H1 (cell line): ENCODE measurements around the gene FCRLB. TPM values are rescaled to one million over a fixed set of nuclear protein-coding genes. Genes with fewer than 3 reads are reported as not detected.

ENCODE experiments used
- CTCF ChIA-PET: fragments of 300-600 bp; sonication (Branson Sonifier 250); formaldehyde crosslinking; loops from one replicate; lab custom pipeline; 2021; ENCODE audit not compliant: partially characterized antibody; lab: Charles Lee
- POLR2A ChIA-PET: fragments of 300-600 bp; sonication (Branson Sonifier 250); formaldehyde crosslinking; loops from one replicate; lab custom pipeline; 2021; ENCODE audit warnings: inconsistent platforms; ENCODE audit not compliant: partially characterized antibody; lab: Charles Lee
- DNase-seq, 2 experiments: peaks; one replicate each; pipeline versions ENCODE4 v3.0.0 to v3.0.0-alpha.2; 2010 to 2022; ENCODE audit warnings: low spot score in 2 of 2, low read depth in 1 of 2, mixed read lengths in 1 of 2
- FAIRE-seq: peaks from 2 replicates; lab custom pipeline; 2011; peaks lifted over from hg19 to GRCh38; lab: Jason Lieb, UNC
- H2AFZ ChIP-seq: 2 replicates; pipeline ENCODE4 v1.8.1; 2012; ENCODE audit warnings: low read length, inconsistent platforms
- H2AK5ac ChIP-seq: 2 replicates; pipeline ENCODE4 v1.6.1; 2013; ENCODE audit warnings: low read depth, low read length
- H2BK120ac ChIP-seq: replicated peaks from 2 replicates; pipeline ENCODE3; 2013; ENCODE audit warnings: low read depth, low read length, inconsistent platforms
- H2BK12ac ChIP-seq: 2 replicates; pipeline ENCODE4 v1.6.1; 2013; ENCODE audit warnings: low read depth, low read length
- H2BK15ac ChIP-seq: 2 replicates; pipeline ENCODE4 v1.6.1; 2013; ENCODE audit warnings: low read length
- H2BK20ac ChIP-seq: 2 replicates; pipeline ENCODE4 v1.6.1; 2013; ENCODE audit warnings: low read length
- H2BK5ac ChIP-seq: 2 replicates; pipeline ENCODE4 v1.6.1; 2013; ENCODE audit warnings: low read depth, low read length
- H3K14ac ChIP-seq: 2 replicates; pipeline ENCODE4 v1.6.1; 2013; ENCODE audit warnings: inconsistent platforms; ENCODE audit not compliant: insufficient read length
- H3K18ac ChIP-seq: 2 replicates; pipeline ENCODE4 v1.6.1; 2013; ENCODE audit warnings: low read length; ENCODE audit errors: extremely low read depth
- H3K23ac ChIP-seq: 2 replicates; pipeline ENCODE4 v1.6.1; 2013; ENCODE audit warnings: inconsistent platforms; ENCODE audit not compliant: insufficient read length
- H3K23me2 ChIP-seq: 2 replicates; pipeline ENCODE4 v1.6.1; 2013; ENCODE audit warnings: low read depth, low read length
- H3K27ac ChIP-seq: 2 replicates; pipeline ENCODE4 v1.6.1; 2011; ENCODE audit warnings: low read depth, low read length, inconsistent platforms
- H3K27me3 ChIP-seq, 4 experiments: replicated peaks in 1 of 4; 1 replicate in 1 of 4; 2 replicates in 3 of 4; pipeline versions ENCODE4 v1.6.1 to v1.8.1; 2011 to 2013; ENCODE audit warnings: low read length in 3 of 4, mild to moderate bottlenecking in 3 of 4, inconsistent platforms in 2 of 4, mixed read lengths in 2 of 4, moderate library complexity in 1 of 4; ENCODE audit not compliant: control insufficient read depth in 3 of 4, insufficient read depth in 3 of 4; ENCODE audit errors: extremely low read depth in 1 of 4
- H3K36me3 ChIP-seq, 4 experiments: 2 replicates each; pipeline versions ENCODE4 v1.6.1 to v1.8.1; 2011 to 2013; ENCODE audit warnings: mild to moderate bottlenecking in 4 of 4, low read length in 3 of 4, moderate library complexity in 2 of 4, control low read depth in 1 of 4, inconsistent platforms in 1 of 4; ENCODE audit not compliant: insufficient read depth in 4 of 4, control insufficient read depth in 2 of 4
- H3K4ac ChIP-seq: replicated peaks from 2 replicates; pipeline ENCODE3; 2013; ENCODE audit warnings: low read length, low read depth, mixed read lengths, inconsistent platforms; ENCODE audit not compliant: insufficient read length
- H3K4me1 ChIP-seq, 4 experiments: replicated peaks in 1 of 4; 1 replicate in 1 of 4; 2 replicates in 3 of 4; pipeline versions ENCODE4 v1.6.1 to v1.8.1; 2011 to 2013; ENCODE audit warnings: low read length in 3 of 4, inconsistent platforms in 2 of 4, mixed read lengths in 1 of 4; ENCODE audit not compliant: insufficient read depth in 4 of 4, control insufficient read depth in 3 of 4
- H3K4me2 ChIP-seq, 2 experiments: 2 replicates each; pipeline versions ENCODE4 v1.6.1 to v1.8.1; 2011 to 2013; ENCODE audit warnings: low read depth in 2 of 2, low read length in 2 of 2, control low read depth in 1 of 2, inconsistent platforms in 1 of 2, mild to moderate bottlenecking in 1 of 2; ENCODE audit not compliant: insufficient read depth in 1 of 2
- H3K4me3 ChIP-seq, 4 experiments: fragments of 200-600, 300-600 bp in 1 of 4; sonication (generic), shearing (Covaris generic), sonication (Bioruptor Twin) in 1 of 4; 2 replicates each; pipeline versions ENCODE4 v1.5.1 to v1.8.1; 2011 to 2016; ENCODE audit warnings: low read length in 4 of 4, low read depth in 3 of 4, control low read depth in 2 of 4, inconsistent platforms in 2 of 4, mild to moderate bottlenecking in 2 of 4, mixed read lengths in 1 of 4, moderate library complexity in 1 of 4; ENCODE audit not compliant: insufficient read depth in 2 of 4; ENCODE audit errors: extremely low read depth in 1 of 4
- H3K56ac ChIP-seq: replicated peaks from 2 replicates; pipeline ENCODE3; 2013; ENCODE audit warnings: low read depth, mild to moderate bottlenecking, mixed read lengths, low read length, inconsistent platforms; ENCODE audit not compliant: insufficient read length
- H3K79me1 ChIP-seq: 2 replicates; pipeline ENCODE4 v1.6.1; 2013; ENCODE audit warnings: low read depth, low read length, control low read depth
- H3K79me2 ChIP-seq, 2 experiments: 2 replicates each; pipeline versions ENCODE4 v1.6.1 to v1.8.1; 2012 to 2013; ENCODE audit warnings: low read length in 2 of 2, mild to moderate bottlenecking in 2 of 2, inconsistent platforms in 1 of 2; ENCODE audit not compliant: insufficient read depth in 2 of 2, control insufficient read depth in 1 of 2
- H3K9ac ChIP-seq, 4 experiments: replicated peaks in 1 of 4; 1 replicate in 1 of 4; 2 replicates in 3 of 4; pipeline versions ENCODE4 v1.6.1 to v1.8.1; 2011 to 2013; ENCODE audit warnings: low read depth in 3 of 4, low read length in 3 of 4, control low read depth in 2 of 4, mild to moderate bottlenecking in 2 of 4, moderate library complexity in 2 of 4, inconsistent platforms in 1 of 4; ENCODE audit errors: extremely low read depth in 1 of 4
- H3K9me3 ChIP-seq, 2 experiments: 2 replicates each; pipeline versions ENCODE4 v1.6.1 to v1.8.1; 2012 to 2013; ENCODE audit warnings: mild to moderate bottlenecking in 2 of 2, moderate library complexity in 2 of 2, control low read depth in 1 of 2, inconsistent platforms in 1 of 2, low read depth in 1 of 2, low read length in 1 of 2, mixed read lengths in 1 of 2; ENCODE audit not compliant: insufficient read depth in 2 of 2
- H4K20me1 ChIP-seq, 2 experiments: replicated peaks in 1 of 2; 2 replicates each; pipeline versions ENCODE3 to v1.8.1; 2011 to 2013; ENCODE audit warnings: inconsistent platforms in 2 of 2, low read length in 2 of 2, mild to moderate bottlenecking in 1 of 2; ENCODE audit not compliant: insufficient read depth in 2 of 2, control insufficient read depth in 1 of 2
- H4K5ac ChIP-seq: 2 replicates; pipeline ENCODE4 v1.6.1; 2013; ENCODE audit warnings: low read length, low read depth, mixed read lengths, inconsistent platforms; ENCODE audit not compliant: insufficient read length
- H4K8ac ChIP-seq: 2 replicates; pipeline ENCODE4 v1.8.0; 2013; ENCODE audit warnings: mild to moderate bottlenecking, moderate library complexity, low read length, inconsistent platforms; ENCODE audit not compliant: insufficient read depth; ENCODE audit errors: extremely low read depth
- H4K91ac ChIP-seq: replicated peaks from 2 replicates; pipeline ENCODE3; 2013; ENCODE audit warnings: low read length, mixed read lengths, inconsistent platforms; ENCODE audit not compliant: insufficient read length
- BACH1 ChIP-seq: IDR thresholded peaks from 2 replicates; pipeline ENCODE4 v1.6.1; 2012; ENCODE audit warnings: low read length, improper control_type of control experiment
- BRCA1 ChIP-seq: IDR thresholded peaks from 2 replicates; pipeline ENCODE4 v1.6.1; 2012; ENCODE audit warnings: low read depth, low read length, improper control_type of control experiment
- JUND ChIP-seq: IDR thresholded peaks from 2 replicates; pipeline ENCODE4 v1.6.1; 2011; ENCODE audit warnings: mild to moderate bottlenecking, improper control_type of control experiment, low read length
- SUZ12 ChIP-seq: fragments of 200-600 bp; sonication (generic); IDR thresholded peaks from 2 replicates; pipeline ENCODE4 v1.6.1; 2012; ENCODE audit warnings: mild to moderate bottlenecking, inconsistent platforms, low read length, moderate library complexity, mixed read lengths
- TAF1 ChIP-seq: IDR thresholded peaks from 2 replicates; pipeline ENCODE4 v1.6.1; 2011; ENCODE audit warnings: mild to moderate bottlenecking, low read depth, low read length
- TEAD4 ChIP-seq: IDR thresholded peaks from 2 replicates; pipeline ENCODE4 v1.6.1; 2012; ENCODE audit warnings: low read depth, low read length, inconsistent platforms, mixed read lengths
- WGBS, 2 experiments: shearing (Covaris generic) in 1 of 2; methylation state at CpG; one replicate each; pipeline versions ENCODE4 v1.1.6 to v1.1.7; 2013 to 2015; ENCODE audit warnings: low lambda C conversion rate in 2 of 2, mixed read lengths in 2 of 2, inconsistent platforms in 1 of 2, low coverage in 1 of 2, missing lambda C conversion rate in 1 of 2; ENCODE audit not compliant: insufficient replicate concordance in 2 of 2, insufficient coverage in 1 of 2, insufficient read length in 1 of 2; ENCODE audit errors: extremely low coverage in 1 of 2, missing lambda C conversion rate in 1 of 2; 5-methylcytosine and 5-hydroxymethylcytosine counted together
- polyA plus RNA-seq, 7 experiments: library from polyadenylated mRNA; depleted of rRNA in 3 of 7; stranded (reverse) in 5 of 7; unstranded in 2 of 7; fragments of >200 nt in 5 of 7; fragments of 200-250 nt in 2 of 7; gene quantifications; 1 replicate in 5 of 7; 2 replicates in 1 of 7; 4 replicates in 1 of 7; pipeline versions ENCODE4 v1.2.1 to v1.2.3, GENCODE V29; 2011 to 2013; ENCODE audit warnings: missing spikeins in 2 of 7, mixed read lengths in 2 of 7
- total RNA-seq: library from RNA; stranded (reverse); fragmentation: NEBNext Ultra II Directional; extraction: Animal tissue kit (Norgen Biotek cat#: 25700); gene quantifications from 2 replicates; pipeline ENCODE4 v1.2.1, GENCODE V29; 2021

Gene FCRLB
- total and polyA plus RNA-seq, 2 of the 8 experiments (the other 6 are each of a cell fraction or from before 2014, with no cell fraction given) = 0.14 to 0.24 TPM

DNA sequence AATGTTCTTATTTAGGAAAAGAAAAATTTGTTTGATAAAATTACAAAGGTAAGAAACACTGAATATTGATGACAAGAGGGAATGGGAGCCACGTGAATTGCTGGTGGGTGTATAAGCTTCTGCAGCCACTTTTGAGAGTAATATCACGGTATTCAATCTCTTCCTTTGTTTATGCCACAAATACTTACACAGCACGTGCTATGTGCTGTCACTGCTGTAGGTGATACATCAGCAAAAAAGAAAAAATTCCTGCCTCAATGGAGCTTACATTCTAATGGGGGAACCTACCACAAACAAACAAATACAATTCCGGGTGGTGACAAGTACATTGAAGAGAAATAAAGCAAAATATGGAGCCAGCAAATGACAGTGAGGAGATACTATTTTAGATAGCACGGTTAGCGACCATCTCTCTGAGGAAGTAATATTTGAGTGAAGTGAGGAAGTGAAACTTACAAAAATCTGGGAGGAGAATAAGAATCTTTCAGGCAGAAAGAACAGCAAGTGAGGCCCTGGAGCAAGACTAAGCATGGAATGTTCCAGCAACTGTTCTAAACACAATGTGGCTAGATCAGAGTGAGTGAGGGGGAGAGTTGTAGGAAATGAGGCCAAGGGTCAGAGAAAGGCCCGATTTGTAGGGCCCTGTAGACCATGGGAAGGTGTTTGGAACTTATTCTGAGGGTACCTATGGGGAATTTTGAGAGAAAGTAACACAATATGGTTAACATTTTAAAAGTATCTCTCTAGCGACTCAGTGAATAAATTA lies 2.6 kb upstream of the FCRLB start:
- H3K4me2 ChIP-seq = no peak overlapping the region
- H3K9me3 ChIP-seq = no peaks in the 10 kb centered on the region
- H4K91ac ChIP-seq = no peak overlapping the region
- no peaks in the 10 kb centered on the region; a peak in 2 of 7 replicates for H3K27me3 ChIP-seq
- no peaks in the 10 kb centered on the region for H3K4me1 ChIP-seq
- no peak overlapping the region for H2AFZ ChIP-seq
- no peak overlapping the region for H3K27ac ChIP-seq
- no peak overlapping the region for H2BK12ac ChIP-seq
- H3K36me3 ChIP-seq = no peaks in the 10 kb centered on the region
- CTCF ChIA-PET = interaction anchor here (0.7 to 1.4 kb wide), 2 partner anchors 19 to 31 kb away, joined by 3 to 5 read pairs; partner anchors contain the start of gene DUSP12
- no peak overlapping the region for H4K5ac ChIP-seq
- H2BK15ac ChIP-seq = no peak overlapping the region
- H2BK120ac ChIP-seq = no peak overlapping the region
- no peaks in the 10 kb centered on the region for H3K79me1 ChIP-seq
- no peak overlapping the region for H3K9ac ChIP-seq
- WGBS, 2 experiments = 88% methylated on average over 8 of the region's 8 CpGs; no CpG with 5 or more reads in 1 of the 2 experiments
- no peak for DNase-seq
- no peak overlapping the region for H3K18ac ChIP-seq
- TF ChIP-seq TAF1 (no peak), SUZ12 (no peak), TEAD4 (no peak), BACH1 (no peak), BRCA1 (no peak), JUND (no peak)
- no peak overlapping the region for H2AK5ac ChIP-seq
- no peak overlapping the region for H2BK20ac ChIP-seq
- H3K14ac ChIP-seq = no peak overlapping the region
- H3K23me2 ChIP-seq = no peaks in the 10 kb centered on the region
- no peak overlapping the region for H3K4me3 ChIP-seq
- POLR2A ChIA-PET = no interaction called here
- H4K20me1 ChIP-seq = no peaks in the 10 kb centered on the region
- H3K56ac ChIP-seq = no peak overlapping the region
- no peak overlapping the region for H2BK5ac ChIP-seq
- no peak overlapping the region for H4K8ac ChIP-seq
- H3K79me2 ChIP-seq = no peaks in the 10 kb centered on the region
- no peak overlapping the region for H3K23ac ChIP-seq
- no peak for FAIRE-seq
- no peak overlapping the region for H3K4ac ChIP-seq
